Esophagus squamous epithelium (tissue), 5 donors: ENCODE measurements around the gene TMEM165. TPM values are rescaled to one million over a fixed set of nuclear protein-coding genes. Genes with fewer than 3 reads are reported as not detected.

Source experiments
- DNase-seq: peaks from one replicate; lab custom pipeline; 2025; lab: John Stamatoyannopoulos, UW
- H3K27ac ChIP-seq, 4 donors: fragments of 200-600 bp; sonication (generic); one replicate each; pipeline ENCODE4 v1.5.1; 2016 to 2019; ENCODE audit warnings: mild to moderate bottlenecking in 1 of 4
- H3K27me3 ChIP-seq, 4 donors: fragments of 200-600 bp; sonication (generic); 1 replicate in 3 of 4; 2 replicates in 1 of 4; pipeline versions ENCODE4 v1.5.1 to v1.6.0; 2017 to 2021; ENCODE audit warnings: antibody characterized with exemption in 1 of 4
- H3K36me3 ChIP-seq, 3 donors: fragments of 200-600 bp; sonication (generic); one replicate each; pipeline ENCODE4 v1.5.1; 2016 to 2019
- H3K4me1 ChIP-seq, 3 donors: fragments of 200-600 bp; sonication (generic); one replicate each; pipeline ENCODE4 v1.5.1; 2017 to 2019
- H3K4me3 ChIP-seq, 4 donors: fragments of 200-600 bp; sonication (generic); 1 replicate in 3 of 4; 2 replicates in 1 of 4; pipeline ENCODE4 v1.5.1; 2016 to 2019; ENCODE audit warnings: mild to moderate bottlenecking in 2 of 4, moderate library complexity in 1 of 4
- H3K9me3 ChIP-seq, 3 donors: fragments of 200-600 bp; sonication (generic); one replicate each; pipeline ENCODE4 v1.5.1; 2016 to 2019
- POLR2A ChIP-seq, 4 donors: fragments of 450-650 bp; IDR thresholded peaks; one replicate each; pipeline ENCODE4 v1.6.1; 2017; ENCODE audit warnings: antibody characterized with exemption in 4 of 4, mild to moderate bottlenecking in 4 of 4, moderate library complexity in 3 of 4
- WGBS, 2 donors: methylation state at CpG; one replicate each; pipeline ENCODE4 v1.1.5; 2018; 5-methylcytosine and 5-hydroxymethylcytosine counted together
- intact Hi-C: fragments of 100-400 bp; cut with DNase I; formaldehyde crosslinking; loops from one replicate; pipeline ENCODE4 v1.15.0; 2022
- total RNA-seq, 4 donors: library from RNA; depleted of rRNA; stranded (reverse); fragments of >200 nt; gene quantifications; one replicate each; pipeline ENCODE4 v1.1.0, GENCODE V29; 2016
- TF ChIP-seq, protein P1 (sequence below), 6 experiments: fragments of 450-650 bp in 4 of 6; fragments of 200-600 bp in 2 of 6; sonication (generic) in 2 of 6; IDR thresholded peaks; one replicate each; pipeline ENCODE4 v1.5.1; 2016 to 2019; ENCODE audit warnings: antibody characterized with exemption in 6 of 6, mild to moderate bottlenecking in 4 of 6, moderate library complexity in 4 of 6
- donor health status: DM: yes; HTN: yes; CAD: no.

The TMEM165 gene
- total RNA-seq, 4 donors from 2014 or later = 136 to 276 (median 179) TPM

DNA sequence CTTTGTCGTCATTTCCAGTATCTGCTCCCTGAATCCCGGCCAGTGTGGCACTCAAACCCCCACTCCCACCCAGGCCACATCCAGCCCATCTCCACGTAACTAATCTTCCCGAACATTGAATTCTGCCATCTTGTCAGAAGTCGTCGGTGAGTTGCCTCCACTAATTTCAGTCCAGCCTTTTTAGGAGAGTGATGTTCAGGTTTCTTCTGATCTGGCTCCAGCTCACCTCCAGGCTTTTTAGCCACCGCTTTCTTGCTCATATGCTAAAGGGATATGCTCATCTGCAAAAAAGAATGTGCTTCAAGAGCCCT lies 1.3 kb downstream of the TMEM165 start:
- Histone ChIP-seq H3K4me3 (peak overlapping the region; percentile 75 to 99 (median 96)), H3K4me1 (peaks cover 14 to 53% (median 23%) of the 10 kb centered on the region in 3 donors), H3K36me3 (peaks cover 0 to 16% (median 0%) of the 10 kb centered on the region in 3 donors), H3K27ac (peak overlapping the region; percentile 96 to 100 (median 100)), H3K9me3 (no peaks in the 10 kb centered on the region), H3K27me3 (no peaks in the 10 kb centered on the region)
- DNase-seq = no peak
- TF ChIP-seq, protein P1, sequence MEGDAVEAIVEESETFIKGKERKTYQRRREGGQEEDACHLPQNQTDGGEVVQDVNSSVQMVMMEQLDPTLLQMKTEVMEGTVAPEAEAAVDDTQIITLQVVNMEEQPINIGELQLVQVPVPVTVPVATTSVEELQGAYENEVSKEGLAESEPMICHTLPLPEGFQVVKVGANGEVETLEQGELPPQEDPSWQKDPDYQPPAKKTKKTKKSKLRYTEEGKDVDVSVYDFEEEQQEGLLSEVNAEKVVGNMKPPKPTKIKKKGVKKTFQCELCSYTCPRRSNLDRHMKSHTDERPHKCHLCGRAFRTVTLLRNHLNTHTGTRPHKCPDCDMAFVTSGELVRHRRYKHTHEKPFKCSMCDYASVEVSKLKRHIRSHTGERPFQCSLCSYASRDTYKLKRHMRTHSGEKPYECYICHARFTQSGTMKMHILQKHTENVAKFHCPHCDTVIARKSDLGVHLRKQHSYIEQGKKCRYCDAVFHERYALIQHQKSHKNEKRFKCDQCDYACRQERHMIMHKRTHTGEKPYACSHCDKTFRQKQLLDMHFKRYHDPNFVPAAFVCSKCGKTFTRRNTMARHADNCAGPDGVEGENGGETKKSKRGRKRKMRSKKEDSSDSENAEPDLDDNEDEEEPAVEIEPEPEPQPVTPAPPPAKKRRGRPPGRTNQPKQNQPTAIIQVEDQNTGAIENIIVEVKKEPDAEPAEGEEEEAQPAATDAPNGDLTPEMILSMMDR (IDR thresholded peaks at IDR 0.05) = no peak
- no peak for TF ChIP-seq POLR2A (IDR thresholded peaks at IDR 0.05)
- WGBS, 2 donors = 1 to 2% methylated on average over 7 of the region's 7 CpGs
- intact Hi-C loops = loop anchor here (5.0 kb wide), 1 partner anchor 50 kb away; the partner anchor contains the start of gene SRD5A3

DNA sequence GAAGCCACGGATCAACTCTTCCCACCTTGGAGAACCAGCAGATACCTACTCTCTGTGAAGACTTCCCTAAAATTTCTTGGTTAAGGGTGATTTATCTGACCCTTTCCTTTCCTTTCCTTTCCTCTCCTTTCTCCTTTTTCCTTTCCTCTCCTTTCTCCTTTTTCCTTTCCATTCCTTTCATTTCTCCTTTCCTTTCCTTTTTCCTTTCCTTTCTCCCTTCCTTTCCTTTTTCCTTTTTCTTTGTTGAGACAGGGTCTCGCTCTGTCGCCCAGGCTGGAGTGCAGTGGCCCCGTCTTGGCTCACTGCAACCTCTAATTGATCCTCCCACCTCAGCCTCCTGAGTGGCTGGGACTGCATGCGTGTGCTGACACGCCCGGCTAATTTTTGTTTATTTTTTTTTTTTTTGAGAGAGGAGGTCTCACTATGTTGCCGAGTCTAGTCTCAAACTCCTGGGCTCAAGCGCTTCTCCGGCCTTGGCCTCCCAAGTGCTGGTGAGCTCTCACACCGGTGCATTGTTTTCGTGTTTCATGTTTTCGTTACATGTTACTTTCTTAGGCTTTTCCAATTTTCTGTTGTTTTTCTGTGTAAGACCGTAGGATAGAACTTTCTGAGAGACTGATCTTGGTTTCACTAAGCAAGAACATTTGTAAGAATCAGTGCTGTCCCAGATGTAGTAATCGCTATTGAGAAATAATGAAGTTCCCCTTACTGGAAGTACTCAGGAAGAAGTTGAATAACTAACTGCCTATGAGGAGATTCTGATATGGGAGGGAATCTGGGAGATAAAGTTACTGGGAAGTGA lies 2.0 kb downstream of the TMEM165 start:
- Histone ChIP-seq H3K27me3 (no peaks in the 10 kb centered on the region), H3K4me3 (peak overlapping the region; percentile 75 to 99 (median 96)), H3K4me1 (peaks cover 14 to 53% (median 23%) of the 10 kb centered on the region in 3 donors), H3K9me3 (no peaks in the 10 kb centered on the region), H3K27ac (peak overlapping the region; percentile 96 to 100 (median 100)), H3K36me3 (peaks cover 0 to 16% (median 0%) of the 10 kb centered on the region in 3 donors)
- DNase-seq = no peak
- peak in 2 of 4 donors; percentile 26 to 37 for TF ChIP-seq POLR2A (IDR thresholded peaks at IDR 0.05)
- TF ChIP-seq, protein P1 (IDR thresholded peaks at IDR 0.05) = no peak
- intact Hi-C loops = loop anchor here (5.0 kb wide), 1 partner anchor 50 kb away; the partner anchor contains the start of gene SRD5A3
- 24 to 28% methylated on average over 15 of the region's 15 CpGs for WGBS, 2 donors

DNA sequence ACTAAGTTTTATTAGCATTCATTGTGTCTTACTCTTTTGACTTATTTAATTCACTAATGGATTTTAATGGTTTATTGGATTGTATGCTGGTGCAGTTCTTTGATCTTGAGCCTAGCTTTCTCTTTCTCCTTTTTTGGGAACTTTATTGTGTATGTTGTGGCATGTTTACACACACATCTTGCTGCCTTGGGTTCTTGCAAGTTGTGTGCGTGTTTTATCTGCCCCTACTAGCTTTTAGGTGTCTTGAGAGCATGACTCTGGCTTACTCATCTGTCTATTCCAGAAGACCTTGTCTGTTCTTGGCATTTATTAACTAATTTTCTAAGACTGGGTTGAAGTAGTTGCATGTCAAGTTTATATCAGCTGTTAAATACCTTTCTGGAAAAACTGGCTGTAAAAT lies 2.7 kb downstream of the TMEM165 start:
- Histone ChIP-seq H3K36me3 (peaks cover 0 to 24% (median 0%) of the 10 kb centered on the region in 3 donors), H3K27me3 (no peaks in the 10 kb centered on the region), H3K4me1 (peaks cover 14 to 53% (median 23%) of the 10 kb centered on the region in 3 donors), H3K4me3 (peak overlapping the region; percentile 75 to 99 (median 96)), H3K9me3 (no peaks in the 10 kb centered on the region), H3K27ac (peak overlapping the region; percentile 96 to 100 (median 100))
- TF ChIP-seq, protein P1 (IDR thresholded peaks at IDR 0.05) = no peak
- no peak for TF ChIP-seq POLR2A (IDR thresholded peaks at IDR 0.05)
- intact Hi-C loops = loop anchor here (5.0 kb wide), 1 partner anchor 51 kb away; the partner anchor contains the start of gene SRD5A3
- DNase-seq = no peak
- WGBS, 2 donors = 18 to 24% methylated on average over 1 of the region's 1 CpG

DNA sequence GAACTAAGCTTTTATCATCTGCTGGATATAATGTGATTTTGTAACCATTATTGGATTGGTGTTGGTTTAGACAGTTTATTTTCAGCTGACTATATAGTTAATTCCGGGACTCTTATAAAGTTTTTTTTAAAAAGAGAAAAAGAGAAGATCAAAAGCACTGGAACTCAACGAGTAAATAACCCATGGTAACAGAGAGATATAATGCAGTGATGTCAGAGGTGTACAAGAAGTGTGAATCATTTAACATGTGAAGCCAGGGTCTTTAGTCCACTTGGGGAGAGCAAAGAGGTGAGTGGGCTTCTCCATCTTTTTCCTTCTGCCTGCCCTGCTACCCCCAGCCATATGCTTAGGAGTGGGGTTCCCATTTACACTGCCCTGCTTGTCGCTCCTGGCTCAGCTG lies 3.2 kb downstream of the TMEM165 start:
- no peak for DNase-seq
- Histone ChIP-seq H3K9me3 (no peaks in the 10 kb centered on the region), H3K27me3 (no peaks in the 10 kb centered on the region), H3K4me3 (peak overlapping the region; percentile 15 to 97 (median 85)), H3K36me3 (peaks cover 0 to 29% (median 0%) of the 10 kb centered on the region in 3 donors), H3K4me1 (peaks cover 14 to 53% (median 23%) of the 10 kb centered on the region in 3 donors), H3K27ac (peak overlapping the region; percentile 74 to 100 (median 98))
- 28 to 31% methylated on average over 3 of the region's 3 CpGs for WGBS, 2 donors
- intact Hi-C loops = loop anchor here (5.0 kb wide), 1 partner anchor 52 kb away; the partner anchor contains the start of gene SRD5A3
- TF ChIP-seq, protein P1 (IDR thresholded peaks at IDR 0.05) = no peak
- no peak for TF ChIP-seq POLR2A (IDR thresholded peaks at IDR 0.05)

DNA sequence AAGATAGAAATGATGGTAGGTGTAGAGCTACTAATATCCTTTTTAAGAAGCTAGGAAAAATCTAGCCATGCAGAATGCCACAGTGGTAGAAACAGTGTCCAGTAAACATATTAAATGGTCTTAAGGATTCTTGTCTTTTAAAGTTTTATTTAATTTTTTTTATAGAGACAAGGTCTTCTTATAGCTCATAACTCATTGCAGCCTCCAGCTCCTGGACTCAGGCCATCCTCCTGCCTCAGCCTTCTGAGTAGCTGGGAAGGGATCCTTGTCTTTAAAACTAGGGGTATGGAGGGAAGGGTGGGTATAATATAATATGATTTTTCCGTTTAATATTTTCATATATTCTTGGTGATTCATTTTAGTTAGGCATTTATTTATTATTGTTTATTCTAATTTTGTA lies 3.8 kb downstream of the TMEM165 start:
- intact Hi-C loops = loop anchor here (5.0 kb wide), 1 partner anchor 52 kb away; the partner anchor contains the start of gene SRD5A3
- Histone ChIP-seq H3K9me3 (no peaks in the 10 kb centered on the region), H3K27ac (peak overlapping the region in 2 of 4 donors; percentile 96 to 100), H3K4me1 (peaks cover 14 to 53% (median 23%) of the 10 kb centered on the region in 3 donors), H3K36me3 (peaks cover 0 to 35% (median 6%) of the 10 kb centered on the region in 3 donors), H3K4me3 (peak overlapping the region in 2 of 4 donors; percentile 75 to 95), H3K27me3 (no peaks in the 10 kb centered on the region)
- no peak for TF ChIP-seq POLR2A (IDR thresholded peaks at IDR 0.05)
- TF ChIP-seq, protein P1 (IDR thresholded peaks at IDR 0.05) = no peak
- 31 to 80% methylated on average over 1 of the region's 1 CpG for WGBS, 2 donors
- DNase-seq = no peak
